ENCODE measurements around the gene TANC1.

- TF ChIP-seq CTCF (IDR thresholded peaks at IDR 0.05) (no peak), POLR2A (IDR thresholded peaks at IDR 0.05) (no peak)
These were observed 170.3 kb downstream of the TANC1 start for GRCh38 chr2:159138642-159139182.

Measured in testis (tissue), 2 donors.